Mesenchymal stem cell (in vitro differentiated cells and primary cell): Measurements from ENCODE around the gene MTLN. TPM values are rescaled to one million over a fixed set of nuclear protein-coding genes. Genes with fewer than 3 reads are reported as not detected.
A peak's percentile ranks its signal among the peaks of the same experiment; 100 is the strongest.
"Not testable (repeated sequence)": the region's sequence is repeated elsewhere in the genome, so short reads cannot be mapped to it uniquely, and the experiment has no call there.

Experiments
- DNase-seq: peaks from one replicate; pipeline ENCODE4 v3.0.0-alpha.2; 2013
- H2AFZ ChIP-seq: one replicate; pipeline ENCODE4 v1.6.1; 2013; ENCODE audit warnings: low read depth, mild to moderate bottlenecking, control low read depth, inconsistent platforms, low read length, moderate library complexity
- H2AK5ac ChIP-seq: 2 replicates; pipeline ENCODE4 v1.6.1; 2013; ENCODE audit warnings: low read length, moderate library complexity, mild to moderate bottlenecking, inconsistent platforms; ENCODE audit not compliant: severe bottlenecking
- H2BK120ac ChIP-seq: one replicate; pipeline ENCODE4 v1.6.1; 2013; ENCODE audit warnings: low read depth, mild to moderate bottlenecking, inconsistent platforms, low read length, moderate library complexity
- H2BK12ac ChIP-seq, 2 experiments: one replicate each; pipeline ENCODE4 v1.6.1; 2013; ENCODE audit warnings: inconsistent platforms in 2 of 2, low read length in 2 of 2, mild to moderate bottlenecking in 2 of 2, moderate library complexity in 2 of 2, control low read depth in 1 of 2
- H2BK15ac ChIP-seq: one replicate; pipeline ENCODE4 v1.6.1; 2013; ENCODE audit warnings: mild to moderate bottlenecking, low read depth, inconsistent platforms; ENCODE audit not compliant: poor library complexity, severe bottlenecking
- H2BK5ac ChIP-seq: 2 replicates; pipeline ENCODE4 v1.6.1; 2013; ENCODE audit warnings: low read depth, mild to moderate bottlenecking, low read length, control low read depth, inconsistent platforms; ENCODE audit not compliant: poor library complexity, severe bottlenecking
- H3K14ac ChIP-seq, 2 experiments: one replicate each; pipeline ENCODE4 v1.6.1; 2013; ENCODE audit warnings: inconsistent platforms in 2 of 2, low read length in 2 of 2, control low read depth in 1 of 2, mild to moderate bottlenecking in 1 of 2, moderate library complexity in 1 of 2
- H3K18ac ChIP-seq, 2 experiments: one replicate each; pipeline ENCODE4 v1.6.1; 2013; ENCODE audit warnings: inconsistent platforms in 2 of 2, low read length in 2 of 2, control low read depth in 1 of 2, low read depth in 1 of 2, mild to moderate bottlenecking in 1 of 2
- H3K23ac ChIP-seq, 2 experiments: one replicate each; pipeline ENCODE4 v1.6.1; 2013; ENCODE audit warnings: inconsistent platforms in 2 of 2, low read length in 2 of 2, mild to moderate bottlenecking in 2 of 2, moderate library complexity in 2 of 2, control low read depth in 1 of 2
- H3K27ac ChIP-seq: 2 replicates; pipeline ENCODE4 v1.5.1; 2013; ENCODE audit warnings: mild to moderate bottlenecking, moderate library complexity, low read length, control low read depth, inconsistent platforms; ENCODE audit not compliant: poor library complexity, severe bottlenecking
- H3K27me3 ChIP-seq, 2 experiments: 2 replicates each; pipeline versions ENCODE4 v1.6.1 to v1.7.0; 2013; ENCODE audit warnings: low read length in 2 of 2, mild to moderate bottlenecking in 2 of 2, moderate library complexity in 2 of 2, control low read depth in 1 of 2, inconsistent platforms in 1 of 2; ENCODE audit not compliant: control insufficient read depth in 1 of 2, insufficient read depth in 1 of 2
- H3K36me3 ChIP-seq, 2 experiments: 2 replicates each; pipeline versions ENCODE4 v1.6.1 to v1.7.0; 2013; ENCODE audit warnings: low read length in 2 of 2, control low read depth in 1 of 2, inconsistent platforms in 1 of 2, low read depth in 1 of 2, mild to moderate bottlenecking in 1 of 2; ENCODE audit not compliant: insufficient read depth in 2 of 2, control insufficient read depth in 1 of 2
- H3K4ac ChIP-seq, 2 experiments: one replicate each; pipeline ENCODE4 v1.6.1; 2013; ENCODE audit warnings: inconsistent platforms in 2 of 2, low read length in 2 of 2, mild to moderate bottlenecking in 2 of 2, moderate library complexity in 2 of 2, control low read depth in 1 of 2, low read depth in 1 of 2
- H3K4me1 ChIP-seq: 2 replicates; pipeline ENCODE4 v1.6.1; 2013; ENCODE audit warnings: low read depth, low read length, control low read depth; ENCODE audit not compliant: control insufficient read depth, insufficient read depth
- H3K4me2 ChIP-seq: 2 replicates; pipeline ENCODE4 v1.6.1; 2013; ENCODE audit warnings: low read length, mild to moderate bottlenecking, inconsistent platforms; ENCODE audit not compliant: poor library complexity, severe bottlenecking
- H3K4me3 ChIP-seq, 2 experiments: 2 replicates each; pipeline versions ENCODE4 v1.5.1 to v1.7.0; 2013; ENCODE audit warnings: low read length in 2 of 2, mild to moderate bottlenecking in 2 of 2, control low read depth in 1 of 2, low read depth in 1 of 2; ENCODE audit not compliant: insufficient read depth in 1 of 2
- H3K79me1 ChIP-seq: replicated peaks from 2 replicates; pipeline ENCODE4 v1.6.1; 2013; ENCODE audit warnings: mild to moderate bottlenecking, control low read depth, low read length, inconsistent platforms; ENCODE audit not compliant: poor library complexity, severe bottlenecking
- H3K9ac ChIP-seq: 2 replicates; pipeline ENCODE4 v1.7.0; 2013; ENCODE audit warnings: mild to moderate bottlenecking, low read length, moderate library complexity
- H3K9me3 ChIP-seq: 2 replicates; pipeline ENCODE4 v1.7.0; 2013; ENCODE audit warnings: mild to moderate bottlenecking, low read length; ENCODE audit not compliant: control insufficient read depth
- H4K8ac ChIP-seq: one replicate; pipeline ENCODE4 v1.6.1; 2013; ENCODE audit warnings: inconsistent platforms, mild to moderate bottlenecking, low read length, moderate library complexity
- H4K91ac ChIP-seq: one replicate; pipeline ENCODE4 v1.6.1; 2013; ENCODE audit warnings: mild to moderate bottlenecking, low read length, inconsistent platforms
- WGBS: methylation state at CpG from one replicate; pipeline ENCODE4 v1.1.7; 2013; ENCODE audit warnings: mixed read lengths; 5-methylcytosine and 5-hydroxymethylcytosine counted together
- polyA plus RNA-seq, 2 experiments: library from polyadenylated mRNA; stranded (reverse); fragments of 200-250 nt; gene quantifications; one replicate each; pipeline ENCODE4 v1.2.3, GENCODE V29; 2013

The MTLN gene, protein sequence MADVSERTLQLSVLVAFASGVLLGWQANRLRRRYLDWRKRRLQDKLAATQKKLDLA
- 33.8 TPM for polyA plus RNA-seq (2013, experiment 1 of 2)
- polyA plus RNA-seq (2013, experiment 2 of 2) = 37.5 TPM

DNA sequence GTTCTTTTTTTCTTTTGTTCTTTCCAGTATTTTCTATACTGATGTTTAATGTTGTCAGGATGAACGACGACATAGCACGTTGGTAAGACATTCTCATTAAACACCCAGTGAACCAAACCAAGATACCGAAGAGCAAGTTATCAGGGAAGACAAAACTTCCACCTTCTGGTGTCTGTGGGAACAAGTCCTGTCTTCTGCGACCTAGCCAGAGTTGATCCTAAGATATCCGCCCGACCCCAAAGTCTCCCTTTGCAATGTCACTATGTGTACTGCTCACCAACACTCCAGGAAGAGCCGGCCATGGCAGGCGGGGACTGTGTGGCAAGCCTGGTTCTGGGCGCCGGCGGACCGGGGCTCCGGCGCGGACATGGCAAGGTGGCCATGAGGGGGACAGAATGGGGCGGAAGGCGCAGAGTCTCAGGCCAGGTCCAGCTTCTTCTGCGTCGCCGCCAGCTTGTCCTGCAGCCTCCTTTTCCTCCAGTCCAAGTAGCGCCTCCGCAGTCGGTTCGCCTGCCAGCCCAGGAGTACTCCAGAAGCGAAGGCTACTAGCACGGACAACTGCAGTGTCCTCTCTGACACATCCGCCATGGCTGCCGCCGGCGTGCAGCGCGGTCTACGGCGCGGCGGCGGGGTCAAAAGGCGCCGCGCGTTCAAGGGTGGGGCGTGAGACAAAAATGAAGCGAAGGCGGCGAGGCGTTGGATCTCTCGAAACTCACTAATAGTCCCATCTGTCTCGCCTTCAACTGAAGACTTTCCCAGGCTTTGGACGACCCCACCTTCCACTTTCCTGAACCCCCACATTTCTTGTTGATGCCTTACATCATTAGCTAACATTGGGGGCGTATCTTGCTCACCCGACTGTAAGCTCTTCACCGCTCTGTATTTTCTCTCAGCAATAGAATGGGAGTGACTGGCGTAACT is at the start of gene MTLN:
TSS of gene MTLN (minus strand) at position 610 of the 921 bp plus-strand sequence. CDS start at position 588, 22 bp downstream.
- peak within 1 kb of the TSS in 1 of 2 experiments; percentile 19 for H3K23ac ChIP-seq
- peaks cover 25% of the 10 kb centered on the region in 2 experiments for H3K27me3 ChIP-seq
- H4K8ac ChIP-seq = peak within 1 kb of the TSS; percentile 95
- H3K4me3 ChIP-seq = peak within 1 kb of the TSS; percentile 82 to 92
- no peak within 1 kb of the TSS for H2BK15ac ChIP-seq
- H3K4me2 ChIP-seq = peak within 1 kb of the TSS; percentile 55
- peak within 1 kb of the TSS; percentile 89 for H4K91ac ChIP-seq
- peak within 1 kb of the TSS; percentile 17 to 64 for H3K4ac ChIP-seq
- no peak within 1 kb of the TSS for H3K27ac ChIP-seq
- H2BK5ac ChIP-seq = no peak within 1 kb of the TSS
- peak within 1 kb of the TSS; percentile 69 for H2AFZ ChIP-seq
- no peaks in the 10 kb centered on the region for H3K4me1 ChIP-seq
- H3K14ac ChIP-seq = peak within 1 kb of the TSS in 1 of 2 experiments; percentile 76
- no peak within 1 kb of the TSS for H2BK120ac ChIP-seq
- H3K9ac ChIP-seq = peak within 1 kb of the TSS; percentile 91
- H2AK5ac ChIP-seq = no peak within 1 kb of the TSS
- no peak within 1 kb of the TSS for H2BK12ac ChIP-seq
- under 1% methylated on average over 49 of the region's 54 CpGs for WGBS
- peaks cover 11% of the 10 kb centered on the region for H3K79me1 ChIP-seq
- no peaks in the 10 kb centered on the region for H3K9me3 ChIP-seq
- peaks cover 3 to 19% of the 10 kb centered on the region in 2 experiments for H3K36me3 ChIP-seq
- H3K18ac ChIP-seq = peak within 1 kb of the TSS; percentile 67 to 95
- DNase-seq = peak; percentile 82

DNA sequence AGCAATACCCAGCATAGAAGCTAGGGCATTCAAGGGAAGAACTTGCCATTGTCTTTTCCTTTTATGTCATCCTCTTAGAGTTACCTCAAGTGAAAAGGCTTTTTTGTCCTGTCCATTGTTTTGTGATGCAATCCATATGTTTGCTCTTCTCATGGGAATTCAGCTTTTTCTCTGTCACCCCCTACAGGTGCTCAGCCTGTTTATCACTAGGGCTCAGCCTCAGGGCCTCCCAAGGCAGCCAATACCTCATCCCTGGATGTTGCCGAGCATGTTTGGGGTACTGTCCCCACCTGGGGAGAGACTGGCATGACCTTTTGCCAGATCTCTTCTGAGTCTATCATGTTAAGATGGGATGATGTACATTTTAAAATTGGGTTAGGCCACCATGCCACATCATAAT is 49.6 kb upstream of the MTLN start:
- H3K14ac ChIP-seq, H4K8ac ChIP-seq, H3K4me3 ChIP-seq, H3K9me3 ChIP-seq, H3K23ac ChIP-seq, H2AFZ ChIP-seq, DNase-seq, H3K4me2 ChIP-seq, H2BK120ac ChIP-seq, H3K18ac ChIP-seq, H2BK5ac ChIP-seq, H3K4ac ChIP-seq, H3K4me1 ChIP-seq, H2BK15ac ChIP-seq, H2AK5ac ChIP-seq, H3K27ac ChIP-seq, H3K9ac ChIP-seq, H3K79me1 ChIP-seq, H3K27me3 ChIP-seq, H4K91ac ChIP-seq, H3K36me3 ChIP-seq, H2BK12ac ChIP-seq: not testable (repeated sequence)
- WGBS = no CpG with 5 or more reads among the region's 1 CpG

DNA sequence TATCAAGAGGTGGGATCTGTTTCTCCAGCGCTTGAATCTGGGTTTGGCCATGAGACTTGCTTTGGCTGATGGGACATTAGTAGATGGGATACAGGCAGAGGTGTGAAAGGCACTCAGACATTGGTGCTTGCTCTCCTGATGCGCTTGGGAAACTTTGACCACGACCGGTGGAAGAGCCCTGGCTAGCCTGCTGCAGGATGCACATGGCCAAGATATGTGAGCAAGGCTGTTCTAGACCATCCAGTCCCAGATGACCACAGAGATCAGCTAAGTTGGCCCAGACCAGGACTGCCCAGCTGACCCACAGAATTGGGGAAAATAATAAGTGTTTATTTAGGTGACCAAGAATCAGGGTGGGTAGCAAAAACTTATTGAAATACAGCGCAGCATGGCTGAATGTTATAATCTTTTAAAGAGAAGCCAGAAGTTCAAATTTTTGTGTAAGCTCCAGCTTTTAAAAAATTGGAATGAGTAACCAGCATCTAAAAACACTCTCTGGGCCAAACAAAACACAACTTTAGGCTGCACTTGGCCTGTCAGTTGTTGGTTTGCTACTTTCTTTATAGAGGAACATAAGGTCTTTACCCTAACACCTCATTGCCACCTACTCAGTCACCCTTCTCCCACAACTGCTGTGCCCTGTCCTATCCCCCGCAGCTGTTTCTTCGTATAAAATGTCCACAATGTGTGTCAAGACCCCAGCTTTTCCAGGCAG is 35.9 kb upstream of the MTLN start:
- H2AK5ac ChIP-seq, H2AFZ ChIP-seq, H3K27me3 ChIP-seq, H2BK120ac ChIP-seq, H4K91ac ChIP-seq, H3K14ac ChIP-seq, H3K27ac ChIP-seq, H4K8ac ChIP-seq, H3K9me3 ChIP-seq, H3K4me1 ChIP-seq, H2BK12ac ChIP-seq, H3K9ac ChIP-seq, H3K4me3 ChIP-seq, H3K18ac ChIP-seq, H2BK15ac ChIP-seq, H3K79me1 ChIP-seq, H3K4ac ChIP-seq, H2BK5ac ChIP-seq, H3K36me3 ChIP-seq, H3K23ac ChIP-seq, DNase-seq, H3K4me2 ChIP-seq: not testable (repeated sequence)
- 80% methylated on average over 1 of the region's 7 CpGs for WGBS
